ENCODE data around the gene IL17C.
A peak's percentile ranks its signal among the peaks of the same experiment; 100 is the strongest.

IL17C gene

DNA sequence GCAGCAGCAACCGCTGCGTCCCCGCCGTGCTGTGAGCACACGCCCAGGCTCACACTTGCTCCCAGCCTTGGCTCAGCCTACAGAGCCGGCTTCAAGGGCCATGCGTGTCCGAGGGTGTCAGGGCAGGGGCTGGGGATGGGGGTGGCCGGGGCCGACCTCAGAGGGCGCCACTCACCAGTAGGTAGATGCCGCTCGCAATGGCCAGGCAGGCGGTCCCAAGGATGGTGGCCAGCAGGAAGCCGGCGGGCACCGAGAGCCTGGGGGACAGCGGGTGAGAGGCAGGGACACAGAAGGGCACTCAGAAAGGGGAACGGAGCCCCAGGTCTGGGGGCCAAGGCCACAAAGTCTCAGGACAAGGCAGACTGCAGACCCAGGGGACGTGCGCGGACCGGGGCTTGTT is 7.6 kb downstream of the IL17C start:
- DNase-seq (ENCODE audit: low spot score) = no peak

DNA sequence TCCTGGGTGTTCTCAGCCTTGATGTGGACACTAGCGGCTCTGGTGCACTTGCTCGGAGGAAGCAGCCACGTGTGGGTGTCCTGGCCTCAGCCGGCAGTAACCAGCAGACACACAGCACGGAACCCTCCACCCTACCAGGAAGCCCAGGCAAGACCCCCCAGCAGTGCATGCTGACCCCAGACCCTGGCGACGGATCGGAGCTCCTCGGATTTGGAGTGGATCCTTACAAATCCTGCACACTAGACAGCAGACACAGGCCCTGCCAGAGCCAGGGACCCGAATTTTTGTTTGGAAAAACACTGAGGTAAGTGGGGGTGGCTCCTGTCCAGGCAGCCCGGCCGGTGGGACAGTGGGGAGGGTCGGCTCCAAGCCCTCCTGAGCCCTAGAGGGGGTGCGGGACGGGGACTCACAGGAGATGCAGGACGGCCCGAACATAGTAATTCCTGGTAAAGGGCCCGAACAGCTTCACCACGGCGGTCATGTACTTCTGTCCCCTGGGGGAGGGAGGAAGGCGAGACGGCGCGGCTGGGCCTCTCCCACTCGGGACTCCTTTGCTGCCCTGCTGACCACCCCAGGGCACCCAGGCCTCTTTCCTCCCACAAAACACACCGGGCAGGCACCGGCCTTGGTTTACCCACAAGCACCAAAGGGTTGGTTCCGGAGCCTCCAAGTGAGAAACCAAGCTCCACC is 8.1 kb downstream of the IL17C start:
- DNase-seq (ENCODE audit: low spot score) = no peak

DNA sequence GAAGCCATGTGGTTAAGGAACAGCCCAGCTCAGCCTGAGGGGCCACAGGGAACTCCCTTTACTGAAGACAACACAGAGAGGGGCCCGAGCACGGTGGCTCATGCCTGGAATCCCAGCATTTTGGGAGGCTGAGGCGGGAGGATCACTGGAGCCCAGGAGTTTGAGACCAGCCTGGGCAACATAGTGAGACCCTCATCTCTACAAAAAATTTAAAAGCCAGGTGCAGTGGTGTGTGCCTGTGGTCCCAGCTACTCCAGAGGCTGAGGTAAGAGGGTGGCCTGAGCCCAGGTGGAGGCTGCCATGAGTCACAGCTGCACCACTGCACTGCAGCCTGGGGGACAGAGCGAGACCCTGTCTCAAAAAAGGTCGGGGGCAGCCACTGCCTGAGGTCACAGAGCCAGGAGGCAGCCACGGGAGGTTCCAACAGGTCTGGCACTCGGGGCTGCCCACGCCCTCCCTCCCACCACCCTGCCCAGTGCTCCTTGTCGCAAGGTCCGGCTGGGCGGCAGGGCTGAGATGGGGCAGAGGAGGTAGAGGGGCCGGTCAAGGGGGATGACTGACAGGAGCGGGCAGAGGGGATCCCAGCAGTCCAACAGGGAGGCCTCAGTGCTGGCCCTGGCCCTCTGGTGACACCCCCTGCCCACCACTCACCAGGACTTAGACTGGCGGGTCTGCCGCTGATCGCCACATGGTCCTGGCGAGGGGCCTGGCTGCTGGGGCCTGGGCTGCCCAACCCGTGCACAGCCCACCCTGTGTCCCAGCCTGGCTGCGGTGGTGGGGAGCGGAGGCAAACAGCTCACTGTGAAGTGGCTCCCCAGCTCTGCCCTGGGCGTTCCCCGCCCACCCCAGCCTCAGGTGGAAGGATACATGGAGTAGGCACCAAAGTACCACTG is 9.1 kb downstream of the IL17C start:
- no peak for DNase-seq (ENCODE audit: low spot score)

DNA sequence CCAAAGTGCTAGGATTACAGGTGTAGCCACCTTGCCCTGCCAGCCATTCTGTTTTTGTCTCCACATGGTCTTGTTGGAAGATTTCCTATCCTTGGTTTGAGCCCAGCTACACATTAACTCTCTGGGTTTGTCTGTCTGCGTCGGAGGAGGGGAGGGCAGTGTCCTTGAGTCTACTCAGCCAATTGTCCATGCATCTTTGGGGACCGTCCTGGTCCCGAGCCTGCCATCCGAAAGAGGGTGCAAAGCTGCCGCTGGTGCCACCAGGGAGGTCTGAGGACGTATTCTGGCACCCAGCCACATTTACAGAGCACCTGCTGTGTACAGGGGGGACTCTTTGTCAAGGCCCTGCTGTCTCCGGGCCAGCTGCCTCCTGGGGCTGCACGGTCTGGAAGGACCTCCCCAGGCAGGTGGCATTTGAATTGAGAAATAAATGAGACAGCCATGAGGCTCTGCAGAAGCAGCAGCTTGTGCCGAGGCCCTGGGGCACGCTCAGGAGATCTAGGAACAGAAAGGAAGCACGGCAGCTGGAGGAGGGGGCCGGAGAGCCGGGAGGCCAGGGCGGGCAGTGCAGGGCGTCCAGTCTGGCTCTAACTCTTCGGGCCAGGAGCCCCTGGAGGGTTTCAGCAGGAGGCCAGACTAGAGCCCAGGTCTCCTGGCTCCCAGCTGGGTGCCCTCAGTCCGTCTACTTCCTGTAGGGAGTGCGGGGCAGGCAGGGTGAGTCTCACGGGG is 11.0 kb downstream of the IL17C start:
- no peak for DNase-seq (ENCODE audit: low spot score)

DNA sequence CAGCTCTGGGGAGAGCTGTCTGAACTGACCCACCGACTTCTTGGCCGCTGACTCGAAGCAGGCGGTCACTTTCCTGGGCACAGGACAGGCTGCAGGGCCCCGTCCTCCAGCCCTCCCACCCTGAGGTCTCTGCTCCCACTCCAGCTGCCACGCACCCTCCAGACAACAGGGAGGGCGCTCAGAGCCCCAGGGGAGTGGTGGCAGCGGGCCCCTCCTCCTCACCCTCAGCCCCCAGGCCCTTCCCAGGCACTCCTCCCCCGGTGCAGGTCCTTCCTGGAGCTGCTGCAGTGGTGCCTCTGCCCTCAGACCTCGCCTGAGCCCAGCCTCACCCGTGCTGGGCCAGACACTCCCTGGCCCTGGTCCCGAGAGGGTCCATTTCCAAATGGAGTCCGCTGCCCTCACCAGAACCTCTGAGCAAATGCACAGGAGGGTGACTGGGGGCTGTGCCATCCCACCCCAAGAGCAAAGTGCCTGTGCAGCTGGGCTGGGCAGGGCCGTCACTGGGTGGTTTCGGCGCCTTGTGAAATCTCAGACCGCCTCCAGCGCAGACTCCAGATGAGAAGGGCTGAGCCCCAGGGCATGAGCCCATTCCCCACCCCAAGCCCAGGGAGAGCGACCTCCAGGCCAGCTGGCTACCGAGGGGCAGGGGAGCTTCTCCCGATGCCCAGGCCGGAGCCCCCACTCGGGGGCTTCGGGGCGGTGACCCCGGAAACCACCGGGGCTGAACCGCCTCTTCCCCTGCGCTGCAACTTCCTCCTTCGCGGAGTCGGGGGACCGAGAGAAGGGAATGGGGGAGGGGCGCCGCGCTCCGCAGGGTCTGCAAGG is 11.8 kb downstream of the IL17C start:
- peak; percentile 70 for DNase-seq (ENCODE audit: low spot score)

DNA sequence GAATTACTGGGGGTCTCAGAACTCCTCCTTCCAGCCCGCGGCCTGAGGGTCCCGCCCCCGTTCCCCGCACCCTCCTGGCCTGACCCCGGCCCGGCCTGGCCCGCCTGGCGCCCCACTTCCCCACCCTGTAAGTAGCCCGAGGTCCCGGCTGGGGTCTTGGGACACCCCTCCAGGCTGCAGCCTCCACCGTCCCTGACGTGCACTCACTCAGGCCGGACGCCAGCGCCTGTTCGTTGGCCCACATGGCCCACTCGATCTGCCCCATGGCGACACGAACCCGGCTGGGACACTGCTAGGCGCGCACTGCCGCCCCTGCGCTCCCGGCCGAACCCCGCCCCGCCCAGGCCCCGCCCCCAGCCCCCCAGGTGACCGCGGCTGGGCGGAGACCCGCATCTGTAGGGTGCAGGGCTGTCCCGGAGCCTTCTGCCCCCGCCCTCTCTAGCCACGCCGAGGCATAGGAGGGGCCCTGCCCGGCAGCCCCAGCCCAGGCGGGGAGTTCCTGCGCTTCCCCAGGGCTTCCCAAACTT is 12.4 kb downstream of the IL17C start, which contains the start of gene CYBA:
Gene CYBA (minus strand): TSS at position 305 of the 527 bp plus-strand sequence. CDS start 40 bp downstream, at position 265.
- DNase-seq (ENCODE audit: low spot score) = peak; percentile 73

DNA sequence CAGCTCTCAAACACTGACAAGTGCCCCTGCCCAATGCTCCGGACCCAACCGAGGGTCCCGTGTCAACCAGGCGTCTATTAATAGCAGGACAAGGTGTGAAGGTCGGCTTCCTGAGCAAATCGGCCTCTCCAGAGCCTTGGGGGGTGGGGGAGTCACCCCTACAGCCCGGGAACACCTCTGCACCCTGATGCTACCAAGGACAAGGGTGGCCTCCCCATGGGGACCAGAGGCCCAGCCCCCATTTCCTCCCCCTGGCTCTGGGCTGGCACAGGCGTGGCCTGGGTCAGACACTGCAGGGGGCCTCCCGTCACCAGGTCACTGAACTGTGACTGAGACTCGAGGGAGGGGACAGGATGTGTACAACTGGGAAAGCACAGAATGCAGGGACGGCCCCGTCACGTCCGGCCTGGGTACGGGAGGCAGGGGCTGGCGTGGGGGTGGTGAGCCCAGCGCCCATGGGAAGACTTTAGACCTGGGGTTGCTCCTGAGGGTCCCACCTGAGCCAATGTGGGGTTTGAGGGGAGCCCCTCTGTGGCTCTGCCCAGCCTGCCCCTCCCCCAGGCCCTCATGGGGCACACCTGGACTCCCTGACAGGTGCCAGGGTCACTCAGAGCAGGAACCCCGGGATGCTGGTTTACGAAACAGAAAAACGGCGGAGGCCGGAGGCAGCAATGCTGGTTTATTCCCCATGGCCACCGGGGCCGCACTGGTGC is 13.1 kb downstream of the IL17C start:
- peak; percentile 67 for DNase-seq (ENCODE audit: low spot score)

DNA sequence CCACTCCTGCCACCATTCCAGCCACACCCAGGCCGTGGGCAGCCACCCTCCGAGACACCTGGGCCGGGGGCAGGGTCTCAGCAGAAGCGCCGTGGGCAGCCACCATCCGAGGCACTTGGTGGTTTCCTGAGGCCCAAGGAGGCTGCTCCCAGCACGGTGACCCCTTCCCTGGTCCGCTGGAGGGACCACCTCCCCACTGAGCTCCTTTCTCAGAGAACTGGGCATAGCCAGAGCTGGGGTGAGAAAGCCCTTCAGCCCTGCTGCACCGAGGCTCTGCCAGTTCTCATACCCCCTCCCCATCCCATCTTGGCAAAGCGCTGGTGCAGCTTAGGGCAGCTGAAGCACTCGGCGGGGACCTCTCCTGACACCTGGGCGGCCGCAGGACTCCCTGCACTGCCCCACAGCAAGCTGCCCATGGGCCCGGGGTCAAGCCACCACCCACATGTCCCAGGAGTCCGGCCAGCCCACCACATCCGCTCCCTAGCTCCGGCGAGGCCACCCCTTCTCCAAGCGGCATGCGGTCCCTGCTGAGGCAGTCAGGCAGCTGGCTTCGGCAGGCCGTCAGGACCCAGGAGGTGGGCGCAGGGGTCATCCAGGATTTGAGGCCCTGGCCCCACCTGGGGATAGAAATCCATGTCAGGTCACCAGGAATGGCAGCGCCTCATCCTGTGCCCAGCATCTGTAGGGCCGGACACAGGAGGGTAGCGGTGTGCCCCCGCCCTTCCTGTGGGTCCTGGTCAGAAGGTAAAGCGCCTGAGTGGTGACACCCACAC is 13.8 kb downstream of the IL17C start:
- no peak for DNase-seq (ENCODE audit: low spot score)

DNA sequence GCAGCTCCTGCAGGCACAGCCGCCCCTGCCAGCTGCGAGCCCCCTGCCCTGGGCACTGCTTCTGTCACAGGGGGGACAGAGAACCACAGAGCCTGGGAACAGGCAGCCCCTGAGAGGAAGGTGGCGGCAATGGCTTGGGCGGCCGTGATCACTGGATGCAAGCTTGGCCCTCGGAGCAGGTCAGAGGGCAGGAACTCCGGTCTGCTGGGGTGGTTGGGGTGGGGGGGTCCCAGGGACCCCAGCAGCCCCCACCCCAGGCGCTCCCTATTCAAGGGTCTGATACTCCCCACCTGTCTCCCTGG is 14.3 kb downstream of the IL17C start:
- DNase-seq (ENCODE audit: low spot score) = no peak

DNA sequence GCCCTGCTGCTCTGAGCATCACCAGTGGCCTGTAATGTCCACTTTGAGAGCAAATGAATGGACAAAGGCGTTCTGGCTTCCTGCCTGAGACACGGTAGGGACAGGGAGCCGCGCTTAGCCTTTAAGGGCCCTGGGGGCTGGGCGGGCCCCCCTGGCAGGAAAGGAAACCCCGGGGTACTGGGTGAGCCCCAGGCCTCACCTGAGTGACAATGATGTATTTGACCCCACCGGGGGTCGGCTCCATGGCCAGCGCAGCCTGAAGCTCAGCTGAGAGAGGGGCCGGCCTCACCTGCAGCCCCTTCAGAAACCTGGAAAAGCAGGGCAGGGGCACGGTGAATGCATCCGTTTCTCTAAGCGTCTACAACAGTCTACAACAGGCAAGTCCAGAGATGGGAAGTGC is 14.7 kb downstream of the IL17C start:
- DNase-seq (ENCODE audit: low spot score) = no peak

DNA sequence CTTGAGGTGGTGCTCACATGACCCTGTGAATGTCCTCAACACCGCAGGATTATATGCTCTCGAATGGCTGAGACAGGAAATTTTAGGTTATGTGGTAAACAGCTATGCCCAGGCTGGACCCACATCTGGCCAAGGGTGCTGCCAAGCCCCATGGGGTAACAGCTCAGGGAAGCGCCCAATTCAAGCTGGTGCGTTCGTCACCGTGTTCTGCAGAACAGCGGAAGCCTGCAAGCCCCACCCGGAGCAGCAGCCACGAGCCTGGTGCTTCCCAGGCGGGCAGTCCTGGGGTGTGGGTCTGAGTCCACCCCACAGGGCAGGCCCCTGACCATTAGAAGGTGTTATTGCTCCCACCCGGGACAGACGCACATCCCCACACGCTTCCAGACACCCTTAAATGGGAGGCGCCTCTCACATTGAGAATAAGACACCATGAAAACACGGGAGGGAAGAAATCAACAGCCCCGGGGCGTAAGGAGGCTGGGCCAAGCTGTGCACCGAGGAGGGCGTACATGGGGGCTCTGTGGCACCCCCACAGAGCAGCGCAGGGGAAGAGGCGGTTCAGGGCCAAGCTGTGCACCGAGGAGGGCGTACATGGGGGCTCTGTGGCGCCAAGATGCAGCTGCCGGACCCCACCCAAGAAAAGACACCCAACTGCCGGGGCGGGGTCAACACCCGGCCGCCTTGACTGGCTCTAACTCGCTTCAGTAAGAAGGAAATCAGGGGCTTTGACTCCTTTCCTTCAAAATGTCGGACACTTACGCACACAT is 15.4 kb downstream of the IL17C start:
- DNase-seq (ENCODE audit: low spot score) = no peak

DNA sequence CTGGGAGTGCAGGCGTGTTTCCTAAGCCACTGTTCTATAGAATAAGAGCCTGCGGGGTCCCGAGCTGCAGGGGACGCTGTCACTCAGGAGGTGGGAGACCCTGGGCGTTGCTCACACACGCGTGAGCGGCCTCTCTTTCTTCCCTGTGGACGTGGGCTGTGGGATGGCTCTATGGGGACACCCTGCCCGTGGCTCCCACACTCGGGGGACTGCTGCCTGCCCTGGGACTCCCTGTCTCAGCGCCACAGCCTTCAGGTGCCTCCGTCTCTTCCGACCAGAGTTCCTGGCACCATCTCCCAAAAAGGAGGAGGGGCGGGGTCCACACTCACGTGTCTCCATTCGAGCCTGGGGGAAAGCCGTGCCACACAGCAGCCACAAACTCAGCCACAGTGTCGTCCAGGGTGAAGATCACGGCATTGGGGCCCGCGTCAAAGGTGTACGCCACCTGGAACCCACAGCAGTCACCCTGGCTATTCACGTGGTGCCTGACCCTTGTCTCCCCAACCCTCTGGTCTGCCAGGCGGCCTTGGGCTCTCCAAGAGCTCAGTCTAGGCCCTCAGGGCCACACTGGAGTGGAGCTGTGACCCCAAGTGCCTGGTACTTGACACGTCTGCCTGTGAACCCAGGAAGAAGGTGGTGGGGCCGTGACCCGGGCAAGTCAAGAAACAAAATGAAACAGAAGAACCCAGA is 16.1 kb downstream of the IL17C start:
- no peak for DNase-seq (ENCODE audit: low spot score)

DNA sequence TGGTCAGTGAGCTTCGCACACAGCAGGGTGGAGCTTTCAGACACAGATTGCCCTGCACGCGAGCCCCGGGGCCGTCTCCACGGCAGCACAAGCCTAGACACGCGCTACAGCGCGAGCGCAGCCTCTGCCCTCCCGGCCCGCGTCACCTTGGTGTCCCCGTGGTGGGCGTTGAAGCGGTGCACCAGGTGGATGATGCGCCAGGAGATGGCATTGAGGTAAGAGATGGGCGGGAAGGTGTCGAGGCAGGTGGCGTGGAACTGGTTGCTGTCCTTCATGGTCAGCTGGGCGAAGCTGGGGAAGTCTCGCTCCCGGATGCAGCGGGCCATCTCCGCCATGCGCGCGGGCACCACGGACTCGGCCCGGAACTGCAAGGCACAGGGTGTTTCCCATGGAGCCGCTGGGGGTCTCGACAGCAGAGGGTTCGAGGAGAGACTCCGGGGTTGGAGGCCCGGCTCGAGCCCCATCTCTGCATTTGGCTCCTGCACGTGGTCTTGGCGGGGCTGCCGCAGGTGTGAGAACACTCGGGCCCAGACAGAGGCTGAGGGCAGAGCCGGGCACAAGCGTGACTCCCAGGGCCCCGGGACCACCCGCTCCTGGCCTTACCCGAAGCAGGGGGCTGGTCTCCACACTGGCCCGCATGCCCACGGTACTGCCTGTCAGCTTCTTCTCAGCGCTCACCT is 16.8 kb downstream of the IL17C start:
- no peak for DNase-seq (ENCODE audit: low spot score)

DNA sequence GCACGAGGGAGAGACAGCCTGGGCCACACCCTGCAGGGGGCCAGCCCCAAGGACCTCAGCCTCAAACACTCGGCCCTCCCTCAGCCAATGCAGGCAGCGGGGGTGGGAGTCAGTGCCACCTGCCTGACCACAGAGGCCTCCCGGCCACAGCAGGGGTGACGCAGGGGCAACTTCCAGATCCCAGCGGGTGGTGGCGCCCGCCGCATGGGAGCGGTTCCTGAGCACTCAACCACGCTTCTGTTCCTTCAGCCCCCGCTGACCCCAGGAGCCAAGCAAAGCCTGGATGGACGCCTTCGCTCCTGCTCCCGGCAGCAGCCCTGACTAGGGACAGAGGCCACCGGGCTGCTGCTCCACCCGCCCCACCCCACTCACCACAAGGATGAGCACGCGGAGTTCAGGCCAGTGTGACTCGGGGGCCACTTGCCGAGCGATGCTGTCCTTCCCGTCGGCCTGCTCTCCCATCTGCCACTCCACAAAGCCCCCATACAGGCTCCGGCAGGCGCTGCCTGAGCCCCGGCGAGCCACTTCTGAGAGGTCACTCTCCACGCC is 17.4 kb downstream of the IL17C start:
- no peak for DNase-seq (ENCODE audit: low spot score)

DNA sequence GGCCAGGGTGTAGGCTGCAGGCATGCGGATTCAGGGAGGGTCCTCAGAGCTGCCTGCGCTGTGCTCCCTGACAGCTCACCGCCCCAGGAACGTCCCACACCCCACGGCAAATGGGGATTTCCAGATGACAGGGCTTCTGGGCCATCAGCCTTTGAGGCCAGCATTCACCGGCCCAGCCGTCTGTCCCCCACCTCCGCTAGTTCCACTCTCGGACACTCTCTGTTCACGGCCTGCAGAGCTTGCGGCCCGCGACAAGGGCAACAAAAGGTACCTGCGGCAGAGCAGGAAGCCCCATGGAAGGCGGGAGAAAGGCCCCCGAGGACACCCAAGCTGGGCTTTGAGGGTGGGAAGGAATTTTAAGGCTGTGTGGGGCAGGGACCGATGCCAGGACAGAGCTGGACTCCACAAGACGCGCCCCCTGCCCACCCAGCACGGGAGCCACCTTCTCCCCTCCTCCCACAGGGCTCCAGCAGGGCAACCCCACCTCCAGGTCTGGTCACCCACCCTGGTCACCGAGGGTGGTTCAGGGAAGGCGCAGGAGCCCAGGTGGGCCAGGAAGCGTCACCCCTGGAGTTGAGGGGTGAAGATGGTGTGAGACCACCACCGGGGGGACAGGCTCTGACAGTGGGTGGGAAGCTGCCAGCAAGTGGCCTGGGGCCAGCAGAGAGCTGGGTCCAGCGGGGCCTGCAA is 18.1 kb downstream of the IL17C start:
- DNase-seq (ENCODE audit: low spot score) = no peak

DNA sequence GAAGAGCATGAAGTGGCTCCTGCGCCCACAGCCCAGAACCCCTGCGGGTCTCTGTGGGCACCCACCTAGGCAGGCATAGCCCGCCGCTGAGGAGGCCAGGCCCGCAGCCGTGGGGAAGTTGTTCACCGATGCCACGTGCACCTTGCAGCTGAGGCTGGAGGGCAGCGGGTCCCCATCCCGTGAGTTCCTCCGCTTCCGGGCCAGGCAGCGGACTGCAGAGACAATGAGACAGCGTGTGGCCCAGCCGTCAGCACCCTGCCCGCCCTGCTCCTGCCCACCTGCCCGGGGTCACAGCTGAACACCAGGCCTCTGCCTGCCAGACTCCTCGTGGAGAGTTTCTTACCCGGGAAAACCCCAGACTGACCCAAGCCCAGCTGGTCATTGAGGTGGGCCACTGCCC is 19.0 kb downstream of the IL17C start:
- DNase-seq (ENCODE audit: low spot score) = no peak

DNA sequence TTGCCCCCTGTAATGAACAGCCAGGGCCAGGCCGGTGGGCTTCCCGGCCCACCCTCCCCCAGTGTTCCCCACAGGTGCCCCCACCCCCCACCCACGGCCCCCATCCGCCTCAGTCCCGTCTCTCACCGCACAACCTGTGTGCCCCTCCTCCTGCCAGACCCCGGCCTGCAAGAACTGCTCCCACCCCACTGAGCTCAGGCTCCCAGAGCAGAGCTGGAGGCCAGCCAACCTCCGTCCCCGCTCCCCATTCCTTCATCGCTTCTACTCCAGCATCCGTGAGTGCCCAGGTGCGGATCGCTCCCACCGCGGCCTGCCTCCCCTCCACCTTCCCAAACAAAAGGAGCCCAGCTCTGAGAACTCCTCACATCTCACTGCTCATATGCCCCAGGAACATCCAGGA is 20.3 kb downstream of the IL17C start:
- DNase-seq (ENCODE audit: low spot score) = no peak

Measured in ecto neural progenitor cell (in vitro differentiated cells).